Lung (tissue), 12 donors: ENCODE measurements around the gene HMGXB3. TPM values are rescaled to one million over a fixed set of nuclear protein-coding genes. Genes with fewer than 3 reads are reported as not detected.

Experiments used
- ATAC-seq: fragments of 200-7000 bp; cut with Tn5 transposase; one replicate; pipeline ENCODE4 v1.9.1; 2020; ENCODE audit warnings: moderate number of reproducible peaks; ENCODE audit not compliant: insufficient read depth, low FRiP score
- DNase-seq, 3 donors: peaks; one replicate each; pipeline ENCODE4 v3.0.0-alpha.2; 2013 to 2017
- H3K27ac ChIP-seq, 2 donors: one replicate each; pipeline ENCODE4 v1.5.1; 2013; ENCODE audit warnings: mild to moderate bottlenecking in 2 of 2, moderate library complexity in 2 of 2, control low read depth in 1 of 2, inconsistent platforms in 1 of 2, low read depth in 1 of 2, low read length in 1 of 2
- H3K27me3 ChIP-seq, 3 donors: one replicate each; pipeline ENCODE4 v1.5.1; 2013; ENCODE audit warnings: low read length in 2 of 3; ENCODE audit not compliant: control insufficient read depth in 3 of 3, insufficient read depth in 3 of 3
- H3K36me3 ChIP-seq, 4 donors: one replicate each; pipeline ENCODE4 v1.5.1; 2013; ENCODE audit warnings: low read length in 4 of 4, mild to moderate bottlenecking in 1 of 4, moderate library complexity in 1 of 4; ENCODE audit not compliant: control insufficient read depth in 4 of 4, insufficient read depth in 4 of 4
- H3K4me1 ChIP-seq, 5 donors: one replicate each; pipeline ENCODE4 v1.5.1; 2013; ENCODE audit warnings: low read length in 5 of 5, mild to moderate bottlenecking in 2 of 5, moderate library complexity in 1 of 5; ENCODE audit not compliant: control insufficient read depth in 5 of 5, insufficient read depth in 5 of 5
- H3K4me3 ChIP-seq: one replicate; pipeline ENCODE4 v1.5.1; 2013; ENCODE audit warnings: mild to moderate bottlenecking, control low read depth, moderate library complexity
- H3K9ac ChIP-seq, 2 donors: one replicate each; pipeline ENCODE4 v1.5.1; 2013; ENCODE audit warnings: low read length in 2 of 2, control low read depth in 1 of 2; ENCODE audit not compliant: insufficient read depth in 1 of 2
- H3K9me3 ChIP-seq, 4 donors: one replicate each; pipeline ENCODE4 v1.5.1; 2013; ENCODE audit warnings: low read length in 3 of 4, mild to moderate bottlenecking in 1 of 4, moderate library complexity in 1 of 4; ENCODE audit not compliant: control insufficient read depth in 4 of 4, insufficient read depth in 3 of 4
- CTCF ChIP-seq: IDR thresholded peaks from 2 replicates; pipeline ENCODE4 v1.5.1; 2012; ENCODE audit warnings: mild to moderate bottlenecking; ENCODE audit errors: control extremely low read depth, extremely low read depth
- WGBS, 2 donors: extraction: QIAGEN DNeasy Blood & Tissue Kit; methylation state at CpG; one replicate each; pipeline ENCODE4 v1.1.7; 2013; 5-methylcytosine and 5-hydroxymethylcytosine counted together
- polyA plus RNA-seq, 2 donors: library from polyadenylated mRNA; stranded (reverse); fragments of 200-250 nt; gene quantifications; one replicate each; pipeline ENCODE4 v1.2.1, GENCODE V29; 2013
- total RNA-seq, 2 donors: library from RNA; depleted of rRNA in 1 of 2; stranded (reverse); fragments of >200 nt in 1 of 2; gene quantifications; one replicate each; pipeline ENCODE4 v1.2.1, GENCODE V29; 2014 to 2021
- donor health status: control.
- donor health status: control.
- donor health status: Bipolar disorder and iron deficiency.
- donor health status: healthy.
- donor health status: DM: yes; HTN: yes; CAD: no.

HMGXB3 gene
- total and polyA plus RNA-seq, 4 donors = 22.3 to 42.3 (median 30.8) TPM

DNA sequence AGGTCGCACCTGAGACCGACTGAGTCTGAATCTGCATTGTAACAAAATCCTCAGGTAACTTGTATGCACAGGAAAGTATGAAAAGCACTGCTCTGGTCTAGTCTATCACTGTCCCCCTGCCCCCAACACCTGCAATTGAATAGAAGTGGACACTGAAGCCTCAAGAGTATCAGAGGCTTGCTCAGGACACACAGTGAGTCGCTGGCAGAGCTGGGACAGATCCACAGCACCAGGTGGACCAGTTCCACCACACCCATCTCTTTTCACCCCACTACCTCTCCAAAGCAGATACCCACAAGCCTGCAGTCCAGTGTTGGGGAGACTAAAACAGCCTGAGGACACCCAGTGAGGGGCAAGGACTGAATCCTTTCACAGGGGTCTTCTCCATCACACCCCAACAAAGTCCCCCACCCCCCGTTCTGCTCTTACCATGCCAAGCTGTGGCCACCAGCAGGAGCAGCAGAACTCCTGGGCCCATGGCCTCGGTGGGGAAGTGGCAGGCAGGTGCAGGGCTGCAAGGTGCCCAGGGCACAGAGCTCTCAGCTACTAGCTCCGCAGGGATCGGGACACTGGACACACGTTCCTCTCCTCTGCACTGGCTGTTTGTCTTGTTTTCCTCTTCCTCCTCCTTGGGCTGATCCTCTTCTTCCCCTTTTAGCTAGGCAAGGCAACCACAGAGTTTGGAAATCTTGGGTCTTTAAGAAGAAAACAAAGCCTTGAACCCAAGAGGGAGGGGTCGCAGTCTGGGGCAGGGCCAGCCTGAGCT is 85.6 kb downstream of the HMGXB3 start, which contains the start of gene CSF1R:
Gene CSF1R (minus strand): TSS at position 605 of the 766 bp plus-strand sequence. CDS start 127 bp downstream, at position 478.
- Histone ChIP-seq H3K9ac (no peak within 1 kb of the TSS), H3K27me3 (no peaks in the 10 kb centered on the region), H3K4me3 (no peak within 1 kb of the TSS), H3K36me3 (no peaks in the 10 kb centered on the region), H3K4me1 (peaks cover 0 to 14% (median 4%) of the 10 kb centered on the region in 5 donors), H3K27ac (no peak within 1 kb of the TSS), H3K9me3 (no peaks in the 10 kb centered on the region)
- DNase-seq (no peak), ATAC-seq (no peak)
- 55 to 76% methylated on average over 9 of the region's 9 CpGs for WGBS, 2 donors
- TF ChIP-seq CTCF = no peak

GRCh38 chr5:150092159-150092787 is 91.7 kb downstream of the HMGXB3 start:
- no peak for TF ChIP-seq CTCF
- 87 to 90% methylated on average over 3 of the region's 3 CpGs for WGBS, 2 donors
- Histone ChIP-seq H3K4me1 (peaks cover 0 to 1% (median 0%) of the 10 kb centered on the region in 5 donors), H3K27ac (no peak overlapping the region), H3K9ac (no peak overlapping the region), H3K4me3 (no peak overlapping the region), H3K36me3 (no peaks in the 10 kb centered on the region), H3K27me3 (no peaks in the 10 kb centered on the region), H3K9me3 (no peaks in the 10 kb centered on the region)
- no peak for ATAC-seq
- no peak for DNase-seq

GRCh38 chr5:150097152-150097551 is 96.6 kb downstream of the HMGXB3 start:
- TF ChIP-seq CTCF = no peak
- H3K9ac ChIP-seq = no peak overlapping the region
- H3K4me3 ChIP-seq = no peak overlapping the region
- DNase-seq (no peak), ATAC-seq (no peak)
- no peaks in the 10 kb centered on the region for H3K27me3 ChIP-seq
- H3K9me3 ChIP-seq = no peaks in the 10 kb centered on the region
- no peaks in the 10 kb centered on the region for H3K4me1 ChIP-seq
- H3K36me3 ChIP-seq = no peaks in the 10 kb centered on the region
- no peak overlapping the region for H3K27ac ChIP-seq
